D341Med (cell line): ENCODE results near the gene SPECC1L.

Experiments
- DNase-seq: peaks from one replicate; pipeline ENCODE4 v3.0.0; 2012; ENCODE audit warnings: low spot score

SPECC1L gene

DNA sequence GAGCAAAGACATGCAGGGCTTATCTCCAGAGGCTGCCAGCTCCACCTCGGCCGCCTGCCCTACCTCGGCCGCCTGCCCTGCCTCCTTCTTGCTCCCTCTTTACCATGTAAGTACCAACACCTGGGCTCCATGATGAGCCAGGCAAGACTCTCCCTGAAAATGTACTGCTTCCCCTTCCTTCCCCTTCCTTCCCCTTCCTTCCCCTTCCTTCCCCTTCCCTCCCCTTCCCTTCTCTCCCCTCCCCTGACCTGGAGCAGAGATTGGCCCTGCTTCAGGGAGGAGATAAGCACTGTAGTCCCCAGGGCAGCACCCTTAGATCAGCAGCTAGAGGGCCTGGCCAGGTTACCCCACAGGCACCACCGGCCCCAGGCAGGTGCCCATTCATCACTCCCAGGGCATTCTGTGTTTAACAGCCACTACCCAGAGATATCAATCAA, 131.3 kb downstream of the SPECC1L start:
- DNase-seq, result no peak

- no peak for DNase-seq
Observed at GRCh38 chr22:24402460-24403192, 132.0 kb downstream of the SPECC1L start.

GRCh38 chr22:24403346-24403745, 132.7 kb downstream of the SPECC1L start:
- no peak for DNase-seq

DNA sequence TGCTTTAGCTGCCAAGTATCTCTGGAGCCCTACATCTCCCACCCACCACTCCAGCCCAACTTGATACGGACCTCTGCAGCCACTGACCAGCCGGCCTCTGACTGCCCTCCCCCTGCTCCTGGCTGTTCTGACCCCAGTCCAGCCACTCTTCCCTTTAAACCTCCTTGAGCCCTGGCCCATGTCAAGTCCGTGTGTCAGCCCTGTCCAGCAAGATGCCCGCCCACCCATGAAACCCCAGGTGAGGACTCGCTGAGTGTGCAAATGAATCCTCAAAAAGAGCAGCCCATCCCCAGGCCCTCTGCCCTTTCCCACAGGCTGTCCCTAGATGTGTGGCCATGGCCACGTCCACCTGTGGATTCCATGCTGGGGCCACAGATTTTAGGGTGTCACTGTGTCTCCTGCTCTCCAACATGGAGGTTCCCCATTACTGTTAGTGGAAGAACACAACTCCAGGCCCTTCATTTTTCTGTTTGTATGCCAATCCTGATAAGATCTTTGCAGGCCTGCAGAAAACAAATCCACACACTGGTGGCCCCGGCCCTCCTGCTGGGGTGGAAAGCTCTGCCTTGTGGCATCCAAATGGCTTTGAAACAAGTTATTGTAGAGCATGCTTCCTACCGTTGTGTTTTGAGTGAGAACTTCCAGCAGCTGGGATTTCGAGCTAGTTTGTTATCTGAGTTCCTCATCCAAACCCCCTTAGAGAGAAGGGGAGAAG, 134.1 kb downstream of the SPECC1L start:
- no peak for DNase-seq

DNA sequence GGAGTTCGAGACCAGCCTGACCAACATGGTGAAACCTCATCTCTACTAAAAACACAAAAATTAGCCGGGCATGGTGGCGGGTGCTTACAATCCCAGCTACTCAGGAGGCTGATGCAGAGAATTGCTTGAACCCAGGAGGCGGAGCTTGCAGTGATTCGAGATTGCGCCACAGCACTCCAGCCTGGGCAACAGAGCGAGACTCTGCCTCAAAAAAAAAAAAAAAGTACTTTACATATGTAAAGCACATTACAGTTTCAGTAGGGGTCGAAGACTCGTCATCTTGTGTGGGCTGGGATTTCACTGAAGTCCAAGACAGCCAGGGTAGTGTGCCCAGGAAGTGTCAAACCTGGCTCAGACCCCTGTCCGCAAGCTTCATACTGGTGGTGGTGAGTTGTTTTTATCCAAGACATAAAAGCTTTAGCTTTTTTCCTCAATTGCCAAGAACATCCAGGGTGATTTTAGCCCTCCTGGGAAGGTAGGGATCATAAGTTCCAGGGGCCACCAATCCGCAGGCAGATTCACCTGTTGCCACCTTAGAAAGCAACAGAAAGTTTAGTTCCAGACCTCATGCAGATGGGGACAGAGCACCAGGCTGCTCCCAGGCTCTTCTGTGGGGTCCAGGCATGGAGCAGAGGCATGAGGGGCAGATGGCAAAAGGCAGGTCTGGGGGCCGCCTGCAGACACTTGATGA, 135.1 kb downstream of the SPECC1L start:
- no peak for DNase-seq

GRCh38 chr22:24406322-24407277, 136.0 kb downstream of the SPECC1L start:
- DNase-seq, result no peak

DNA sequence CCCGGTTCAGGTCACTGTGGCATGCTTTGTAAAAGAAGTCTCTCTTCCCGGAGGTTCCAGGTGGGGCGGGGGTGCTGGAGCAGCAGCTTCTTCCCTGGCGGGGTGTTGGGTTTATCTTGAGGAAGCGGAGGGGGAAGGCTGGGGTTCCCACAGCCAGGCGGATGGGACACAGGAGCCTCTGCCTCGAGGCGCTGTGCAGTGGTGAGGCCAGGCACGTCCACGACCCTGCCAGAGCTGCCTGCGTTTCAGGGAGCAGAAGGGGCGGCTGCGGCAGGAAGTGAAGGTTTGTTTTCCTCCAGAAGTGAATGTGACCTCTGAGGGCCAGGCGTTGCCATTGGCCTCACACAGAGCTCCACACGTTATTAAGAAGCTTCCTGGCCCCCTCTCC, 136.6 kb downstream of the SPECC1L start:
- peak; percentile 22 for DNase-seq

DNA sequence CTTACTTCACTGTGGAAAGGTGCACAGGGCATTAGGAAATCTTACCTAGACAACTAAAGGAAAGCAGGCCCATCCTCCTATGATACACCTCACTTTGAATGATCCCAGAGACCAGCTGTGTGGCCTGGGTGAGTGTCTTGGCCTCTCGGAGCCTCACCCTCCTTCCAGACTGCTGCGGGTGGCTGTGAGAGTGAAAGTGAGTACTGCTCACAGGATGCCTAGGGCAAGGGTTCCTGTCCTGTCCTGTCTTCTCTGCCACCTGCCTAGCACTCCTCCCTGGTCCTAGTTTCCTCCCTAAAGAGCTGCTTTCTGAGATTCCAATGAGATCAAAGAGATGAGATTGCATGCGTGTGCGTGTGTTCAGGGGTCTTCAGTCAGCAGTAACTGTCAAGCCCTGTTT, 137.3 kb downstream of the SPECC1L start:
- DNase-seq, result no peak

DNA sequence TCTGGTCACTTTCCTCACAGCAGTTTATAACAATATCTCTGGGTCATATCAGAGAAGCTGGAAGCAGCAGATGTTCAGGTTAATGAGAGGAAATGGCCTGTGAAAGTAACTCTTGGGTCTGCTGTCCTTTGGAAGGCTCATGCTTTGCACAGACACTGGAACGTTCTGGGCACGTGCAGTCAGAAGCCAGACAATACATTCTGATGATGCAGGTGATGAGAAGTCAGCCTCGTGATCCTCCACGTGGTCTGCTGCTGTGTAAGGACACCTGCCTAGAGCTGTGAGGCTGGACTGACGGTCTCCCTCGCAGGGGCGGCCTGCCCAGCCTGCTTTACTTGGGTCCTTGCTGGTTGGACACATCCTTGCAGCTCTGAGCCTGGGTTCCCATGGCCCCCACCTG, 138.0 kb downstream of the SPECC1L start:
- no peak for DNase-seq

- DNase-seq, result no peak
Observed at GRCh38 chr22:24409707-24410106, 139.1 kb downstream of the SPECC1L start.

DNA sequence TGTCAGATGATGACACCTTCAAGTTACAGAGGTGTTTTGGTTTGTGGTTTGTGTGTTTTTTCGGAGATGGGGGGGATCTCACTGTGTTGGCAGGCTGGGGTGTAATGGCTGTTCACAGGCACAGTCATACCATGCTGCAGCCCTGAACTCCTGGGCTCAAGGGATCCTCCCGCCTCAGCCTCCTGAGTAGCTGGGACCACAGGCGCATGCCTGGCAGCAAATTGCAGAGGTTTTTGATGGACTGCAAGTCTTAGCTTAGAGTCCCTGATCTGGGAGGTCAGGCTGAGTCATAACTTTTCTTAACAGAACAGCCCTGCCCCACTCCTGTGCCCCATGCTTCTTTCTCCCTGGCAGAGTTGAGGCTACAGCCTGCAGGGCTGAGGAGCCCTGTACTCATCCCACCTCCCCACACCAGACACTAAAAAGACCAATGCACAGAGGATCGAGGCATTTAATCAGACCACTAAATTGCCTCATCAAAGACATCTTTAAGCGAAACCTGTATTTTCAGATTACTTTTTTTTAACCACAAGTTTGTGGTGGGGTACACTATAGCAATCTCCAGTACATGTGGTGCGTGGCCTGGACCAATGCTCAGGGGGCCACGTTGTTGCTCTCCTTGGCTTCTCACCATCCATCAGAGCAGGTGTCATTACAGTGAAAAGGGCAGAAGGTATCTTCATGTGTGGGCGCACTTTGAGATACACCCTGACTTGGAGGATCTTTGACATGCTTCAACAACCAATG, 139.7 kb downstream of the SPECC1L start:
- DNase-seq, result peak; percentile 15

- peak; percentile 17 for DNase-seq
Observed at GRCh38 chr22:24411256-24412004, 140.8 kb downstream of the SPECC1L start.

DNA sequence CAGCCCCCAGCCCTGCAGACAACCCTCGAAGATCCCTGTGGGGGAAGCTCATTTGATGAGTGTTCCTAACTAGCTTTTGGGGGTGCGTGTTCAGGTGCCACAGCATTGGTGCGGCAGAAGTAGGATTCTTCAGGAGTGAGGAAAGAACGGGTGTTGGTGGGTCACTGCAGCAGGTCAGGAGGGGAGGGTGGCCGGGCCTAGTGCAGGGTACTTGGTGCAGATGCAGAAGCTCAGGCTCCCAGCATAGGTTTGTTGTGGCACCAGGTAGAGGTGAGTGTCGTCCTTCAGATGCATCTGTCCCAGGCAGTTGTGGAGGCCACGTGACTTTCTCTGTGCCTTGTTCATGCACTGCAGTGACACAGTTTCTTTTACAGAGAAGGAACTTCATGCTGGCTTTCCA, 141.6 kb downstream of the SPECC1L start:
- DNase-seq, result no peak

DNA sequence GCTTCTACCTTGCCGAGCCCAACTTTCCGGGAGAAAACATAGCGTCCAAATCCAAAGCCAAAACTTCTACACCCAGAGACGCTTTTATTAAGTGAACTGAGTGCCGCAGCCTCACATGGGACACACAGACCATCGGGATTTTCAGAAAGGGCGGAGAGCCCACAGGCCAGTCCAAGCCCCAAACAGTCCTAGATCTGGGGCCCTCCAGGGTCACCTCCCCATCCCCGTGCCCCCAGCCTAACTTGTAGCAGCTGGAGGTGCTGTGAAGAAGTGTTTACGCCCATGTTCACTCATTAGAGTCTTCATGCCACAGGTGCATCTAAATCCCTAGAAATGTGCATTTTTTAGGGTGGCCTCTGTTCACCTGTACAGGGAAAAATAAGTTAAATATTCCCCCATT, 142.6 kb downstream of the SPECC1L start:
- DNase-seq, result no peak

DNA sequence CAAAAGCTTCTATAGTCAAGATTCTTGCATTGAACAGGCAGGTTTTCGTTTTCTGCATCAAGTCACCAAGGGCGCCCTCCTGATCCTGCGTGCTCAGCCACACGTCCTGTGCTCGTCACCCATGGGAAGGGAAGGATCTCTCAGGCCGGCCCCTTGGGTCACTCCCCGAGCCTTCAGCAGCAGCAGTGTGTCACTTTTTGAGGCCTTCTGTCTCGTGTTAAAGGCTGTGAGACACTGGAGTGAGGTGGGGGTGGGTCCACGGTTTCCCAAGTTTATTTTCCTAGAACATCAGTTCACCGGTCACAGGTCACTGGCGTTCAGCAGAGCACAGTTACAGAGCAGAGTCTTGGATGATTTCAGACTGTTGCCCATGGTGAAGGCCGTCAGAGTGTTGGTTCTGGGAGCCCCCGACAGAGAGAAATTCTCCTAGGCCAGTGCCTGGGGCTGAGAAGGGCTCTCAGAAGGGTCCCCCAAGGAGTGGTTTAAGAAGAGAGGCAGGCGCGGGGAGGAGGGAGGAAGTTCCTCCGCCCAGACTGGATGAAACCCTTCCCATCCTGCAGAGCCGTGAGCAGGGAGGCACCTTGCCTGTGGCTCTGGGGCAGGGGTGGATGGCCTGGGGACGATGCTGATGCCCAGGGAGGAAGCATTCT, 143.2 kb downstream of the SPECC1L start:
- no peak for DNase-seq

GRCh38 chr22:24414523-24414922, 143.9 kb downstream of the SPECC1L start:
- DNase-seq, result no peak

DNA sequence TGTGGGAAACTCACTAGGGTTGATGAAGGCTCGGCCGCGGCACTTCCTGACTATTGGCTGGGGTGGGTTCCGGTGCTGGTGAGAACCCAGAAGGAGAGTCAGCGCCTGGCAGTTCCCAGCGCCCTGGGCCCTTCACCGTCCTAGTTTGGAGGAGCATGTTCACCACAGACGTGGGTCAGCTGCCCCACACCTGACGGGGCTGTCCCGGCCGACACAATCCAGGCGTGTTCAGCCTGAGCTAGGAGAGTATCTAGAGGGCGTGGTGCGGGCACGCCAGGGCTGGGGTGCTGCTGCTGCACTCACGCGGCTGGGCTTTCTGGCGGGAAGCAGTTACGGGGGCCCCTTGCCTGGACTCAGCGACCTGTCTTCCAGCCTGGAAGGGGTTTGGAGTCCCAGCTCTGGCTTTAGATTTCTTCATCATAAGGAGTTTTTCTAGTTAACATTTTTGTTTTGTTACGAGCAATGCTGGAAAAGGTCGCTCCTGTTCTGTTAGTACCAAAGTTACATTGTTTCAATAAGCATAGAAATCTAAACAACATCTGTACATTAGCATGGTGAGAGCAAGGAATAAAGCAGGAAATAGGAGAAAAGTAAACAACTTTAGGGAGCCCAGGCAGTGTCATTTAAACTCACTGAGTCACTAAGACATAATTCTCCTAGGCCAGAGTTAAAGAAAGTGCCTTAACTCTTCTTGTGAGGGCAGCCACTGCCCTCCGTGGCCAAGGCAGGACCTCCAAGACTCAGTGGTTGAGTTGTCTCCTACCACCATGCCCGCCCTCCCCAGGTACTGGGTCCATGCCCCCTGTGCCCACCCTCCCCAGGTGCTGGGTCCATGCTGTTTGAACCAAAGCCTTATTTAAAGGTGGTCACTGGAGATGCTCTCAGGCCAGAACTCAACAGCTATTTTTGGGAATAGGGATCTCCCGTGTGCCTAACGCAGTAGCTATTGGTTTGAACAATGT, 144.6 kb downstream of the SPECC1L start:
- DNase-seq, result no peak

GRCh38 chr22:24416095-24416494, 145.5 kb downstream of the SPECC1L start:
- DNase-seq, result no peak

- no peak for DNase-seq
Observed at GRCh38 chr22:24416611-24417010, 146.0 kb downstream of the SPECC1L start.
